Body of pancreas (tissue), 4 donors: ENCODE results near the gene HOTAIR.

Experiments used
- CTCF ChIP-seq, 7 experiments: fragments of 450-650 bp in 4 of 7; fragments of 200-600 bp in 3 of 7; sonication (generic) in 3 of 7; IDR thresholded peaks; one replicate each; pipeline ENCODE4 v1.5.1; 2016 to 2019; ENCODE audit warnings: antibody characterized with exemption in 7 of 7
- POLR2A ChIP-seq, 3 donors: fragments of 450-650 bp; IDR thresholded peaks; one replicate each; pipeline ENCODE4 v1.6.1; 2016; ENCODE audit warnings: antibody characterized with exemption in 3 of 3, mild to moderate bottlenecking in 2 of 3

DNA sequence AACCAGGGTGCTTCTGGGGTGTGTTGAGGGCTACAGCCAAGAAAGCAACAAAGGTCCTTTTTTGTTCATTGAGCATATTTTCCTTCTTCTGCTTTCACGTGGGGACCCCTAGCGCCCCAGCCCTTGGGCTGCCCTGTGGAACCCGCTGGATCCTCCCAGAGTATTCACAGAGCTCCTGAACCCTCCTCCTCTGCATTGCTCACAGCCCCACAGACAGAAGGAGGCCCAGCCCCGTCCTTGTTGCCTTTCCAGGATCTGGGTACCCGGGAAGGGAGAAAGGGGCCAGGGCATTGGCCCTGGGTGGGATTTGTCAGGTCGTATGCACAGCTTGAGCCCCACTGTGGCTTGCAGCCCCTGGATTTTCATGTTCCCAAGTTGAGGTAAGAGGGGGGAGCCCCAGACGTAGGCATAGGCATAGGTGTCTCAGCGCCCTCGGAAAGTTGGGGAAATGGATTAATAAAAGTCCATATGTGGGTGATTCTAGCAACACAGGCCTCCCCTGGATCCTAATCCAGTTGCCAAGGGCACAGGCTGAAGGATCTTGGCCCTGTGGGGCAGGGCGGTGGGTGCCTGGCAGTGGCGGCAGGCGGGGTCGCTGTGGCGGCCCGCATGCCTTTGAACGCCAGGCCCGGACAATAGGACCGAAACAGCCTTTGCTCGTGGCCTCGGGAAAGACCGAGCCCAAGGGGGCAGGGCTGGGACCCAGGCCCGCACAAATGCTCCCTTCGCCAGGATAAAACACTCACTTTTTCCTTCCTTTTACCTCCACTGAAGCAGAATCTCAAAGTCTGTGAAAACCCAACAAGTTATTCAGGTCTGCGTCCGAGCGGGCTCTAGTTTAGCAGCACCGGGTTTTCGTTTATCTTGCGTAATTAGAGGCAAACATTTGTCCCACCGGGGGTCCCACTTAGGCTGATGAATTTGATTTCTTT lies 7.1 kb upstream of the HOTAIR start:
- no peak for TF ChIP-seq CTCF (IDR thresholded peaks at IDR 0.05)
- TF ChIP-seq POLR2A (IDR thresholded peaks at IDR 0.05) = no peak
